Retinal pigment epithelial cell (primary cell): ENCODE measurements around the gene PCDHGA2.
"Not testable (repeated sequence)": the region's sequence is repeated elsewhere in the genome, so short reads cannot be mapped to it uniquely, and the experiment has no call there.

ENCODE experiments used
- DNase-seq: peaks from one replicate; pipeline ENCODE4 v3.0.0-alpha.2; 2010; ENCODE audit warnings: low read depth
- H3K4me3 ChIP-seq: 2 replicates; pipeline ENCODE4 v1.5.1; 2011; ENCODE audit warnings: mild to moderate bottlenecking, low read length, control low read depth, moderate library complexity
- TF ChIP-seq, protein P1 (sequence below): conservative IDR thresholded peaks from 2 replicates; pipeline ENCODE4 v1.5.1; 2011; ENCODE audit warnings: low read depth, low read length, control low read depth, inconsistent platforms

The PCDHGA2 gene

DNA sequence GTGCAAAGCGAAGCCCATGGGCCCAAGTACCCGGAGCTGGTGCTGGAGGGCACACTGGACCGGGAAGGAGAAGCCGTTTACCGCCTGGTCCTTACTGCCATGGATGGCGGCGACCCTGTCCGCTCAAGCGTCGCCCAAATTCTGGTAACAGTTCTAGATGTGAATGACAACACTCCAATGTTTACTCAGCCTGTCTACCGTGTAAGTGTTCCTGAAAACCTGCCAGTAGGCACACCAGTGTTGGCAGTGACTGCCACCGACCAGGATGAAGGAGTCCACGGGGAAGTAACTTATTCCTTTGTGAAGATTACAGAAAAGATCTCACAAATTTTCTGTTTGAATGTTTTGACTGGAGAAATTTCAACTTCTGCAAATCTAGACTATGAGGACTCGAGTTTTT, 36.1 kb downstream of the PCDHGA2 start:
- TF ChIP-seq, protein P1, sequence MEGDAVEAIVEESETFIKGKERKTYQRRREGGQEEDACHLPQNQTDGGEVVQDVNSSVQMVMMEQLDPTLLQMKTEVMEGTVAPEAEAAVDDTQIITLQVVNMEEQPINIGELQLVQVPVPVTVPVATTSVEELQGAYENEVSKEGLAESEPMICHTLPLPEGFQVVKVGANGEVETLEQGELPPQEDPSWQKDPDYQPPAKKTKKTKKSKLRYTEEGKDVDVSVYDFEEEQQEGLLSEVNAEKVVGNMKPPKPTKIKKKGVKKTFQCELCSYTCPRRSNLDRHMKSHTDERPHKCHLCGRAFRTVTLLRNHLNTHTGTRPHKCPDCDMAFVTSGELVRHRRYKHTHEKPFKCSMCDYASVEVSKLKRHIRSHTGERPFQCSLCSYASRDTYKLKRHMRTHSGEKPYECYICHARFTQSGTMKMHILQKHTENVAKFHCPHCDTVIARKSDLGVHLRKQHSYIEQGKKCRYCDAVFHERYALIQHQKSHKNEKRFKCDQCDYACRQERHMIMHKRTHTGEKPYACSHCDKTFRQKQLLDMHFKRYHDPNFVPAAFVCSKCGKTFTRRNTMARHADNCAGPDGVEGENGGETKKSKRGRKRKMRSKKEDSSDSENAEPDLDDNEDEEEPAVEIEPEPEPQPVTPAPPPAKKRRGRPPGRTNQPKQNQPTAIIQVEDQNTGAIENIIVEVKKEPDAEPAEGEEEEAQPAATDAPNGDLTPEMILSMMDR: no peak
- DNase-seq: no peak
- no peak overlapping the region for H3K4me3 ChIP-seq

DNA sequence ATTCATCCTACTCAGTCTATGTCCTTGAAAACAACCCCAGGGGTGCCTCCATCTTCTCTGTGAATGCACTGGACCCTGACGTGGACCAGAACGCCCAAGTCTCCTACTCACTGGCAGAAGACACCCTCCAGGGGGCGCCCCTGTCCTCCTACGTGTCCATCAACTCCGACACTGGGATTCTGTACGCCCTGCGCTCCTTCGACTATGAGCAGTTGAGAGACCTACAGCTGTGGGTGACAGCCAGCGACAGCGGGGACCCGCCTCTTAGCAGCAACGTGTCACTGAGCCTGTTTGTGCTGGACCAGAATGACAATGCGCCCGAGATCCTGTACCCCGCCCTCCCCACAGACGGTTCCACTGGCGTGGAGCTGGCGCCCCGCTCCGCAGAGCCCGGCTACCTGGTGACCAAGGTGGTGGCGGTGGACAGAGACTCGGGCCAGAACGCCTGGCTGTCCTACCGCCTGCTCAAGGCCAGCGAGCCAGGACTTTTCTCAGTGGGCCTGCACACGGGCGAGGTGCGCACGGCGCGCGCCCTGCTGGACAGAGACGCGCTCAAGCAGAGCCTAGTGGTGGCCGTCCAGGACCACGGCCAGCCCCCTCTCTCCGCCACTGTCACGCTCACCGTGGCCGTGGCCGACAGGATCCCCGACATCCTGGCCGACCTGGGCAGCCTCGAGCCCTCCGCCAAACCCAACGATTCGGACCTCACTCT, 37.0 kb downstream of the PCDHGA2 start:
- H3K4me3 ChIP-seq, DNase-seq: not testable (repeated sequence)

DNA sequence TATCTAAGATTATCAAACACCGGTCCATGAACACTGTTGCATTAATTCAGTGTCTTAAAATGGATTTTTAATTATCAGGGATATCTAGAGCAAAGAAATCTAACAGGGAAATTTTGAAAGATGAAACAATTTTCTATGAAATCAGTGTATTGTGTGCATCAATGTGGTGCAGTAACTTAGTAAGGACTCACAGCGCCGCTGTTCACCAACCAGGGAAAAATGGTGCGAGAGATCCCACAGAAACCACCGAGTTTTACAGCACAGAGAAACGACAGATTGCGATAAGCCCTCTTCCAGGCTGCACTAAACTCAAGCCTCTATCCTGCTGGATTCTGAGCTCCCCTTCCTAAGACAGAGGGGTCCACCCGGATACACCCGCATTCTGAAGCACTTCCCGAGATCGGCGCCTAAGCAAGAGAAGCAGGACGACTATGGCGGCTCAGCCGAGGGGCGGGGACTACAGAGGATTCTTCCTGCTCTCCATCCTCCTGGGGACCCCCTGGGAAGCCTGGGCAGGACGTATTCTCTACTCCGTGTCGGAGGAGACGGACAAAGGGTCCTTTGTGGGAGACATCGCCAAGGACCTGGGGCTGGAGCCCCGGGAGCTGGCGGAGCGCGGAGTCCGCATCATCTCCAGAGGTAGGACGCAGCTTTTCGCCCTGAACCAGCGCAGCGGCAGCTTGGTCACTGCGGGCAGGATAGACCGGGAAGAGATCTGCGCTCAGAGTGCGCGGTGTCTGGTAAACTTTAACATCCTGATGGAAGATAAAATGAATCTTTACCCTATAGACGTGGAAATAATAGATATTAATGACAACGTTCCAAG, 44.1 kb downstream of the PCDHGA2 start, which contains the start of gene PCDHGA7:
TSS of gene PCDHGA7 (plus strand) at position 274 of the 826 bp plus-strand sequence. CDS start at position 432, 158 bp downstream.
- H3K4me3 ChIP-seq: peak within 1 kb of the TSS; percentile 42
- DNase-seq: no peak
- TF ChIP-seq, protein P1: peak; percentile 37

DNA sequence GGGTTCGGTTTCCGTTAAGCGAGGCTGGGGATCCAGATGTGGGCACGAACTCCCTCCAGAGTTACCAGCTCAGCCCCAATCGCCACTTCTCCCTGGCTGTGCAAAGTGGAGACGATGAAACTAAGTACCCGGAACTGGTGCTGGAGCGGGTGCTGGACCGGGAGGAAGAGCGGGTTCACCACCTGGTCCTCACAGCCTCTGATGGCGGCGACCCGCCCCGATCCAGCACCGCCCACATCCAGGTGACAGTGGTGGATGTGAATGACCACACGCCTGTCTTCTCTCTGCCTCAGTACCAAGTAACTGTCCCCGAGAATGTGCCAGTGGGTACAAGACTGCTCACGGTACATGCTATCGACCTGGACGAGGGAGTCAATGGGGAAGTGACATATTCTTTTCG, 44.8 kb downstream of the PCDHGA2 start:
- no peak for DNase-seq
- H3K4me3 ChIP-seq: peak overlapping the region; percentile 6
- TF ChIP-seq, protein P1: no peak

DNA sequence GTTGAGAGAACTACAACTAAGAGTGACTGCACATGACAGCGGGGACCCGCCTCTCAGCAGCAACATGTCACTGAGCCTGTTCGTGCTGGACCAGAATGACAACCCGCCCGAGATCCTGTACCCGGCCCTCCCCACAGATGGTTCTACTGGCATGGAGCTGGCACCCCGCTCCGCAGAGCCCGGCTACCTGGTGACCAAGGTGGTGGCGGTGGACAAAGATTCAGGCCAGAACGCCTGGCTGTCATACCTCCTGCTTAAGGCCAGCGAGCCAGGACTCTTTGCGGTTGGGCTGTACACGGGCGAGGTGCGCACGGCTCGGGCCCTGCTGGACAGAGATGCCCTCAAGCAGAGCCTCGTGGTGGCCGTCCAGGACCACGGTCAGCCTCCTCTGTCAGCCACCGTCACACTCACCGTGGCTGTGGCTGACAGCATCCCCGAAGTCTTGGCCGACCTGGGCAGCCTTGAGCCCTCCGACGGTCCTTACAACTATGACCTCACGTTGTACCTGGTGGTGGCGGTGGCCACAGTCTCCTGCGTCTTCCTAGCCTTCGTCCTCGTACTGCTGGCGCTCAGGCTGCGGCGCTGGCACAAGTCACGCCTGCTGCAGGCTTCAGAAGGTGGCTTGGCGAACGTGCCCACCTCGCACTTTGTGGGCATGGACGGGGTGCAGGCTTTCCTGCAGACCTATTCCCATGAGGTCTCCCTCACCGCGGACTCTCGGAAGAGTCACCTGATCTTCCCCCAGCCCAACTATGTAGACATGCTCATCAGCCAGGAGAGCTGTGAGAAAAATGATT, 46.1 kb downstream of the PCDHGA2 start:
- DNase-seq: no peak
- no peak overlapping the region for H3K4me3 ChIP-seq
- TF ChIP-seq, protein P1: no peak

DNA sequence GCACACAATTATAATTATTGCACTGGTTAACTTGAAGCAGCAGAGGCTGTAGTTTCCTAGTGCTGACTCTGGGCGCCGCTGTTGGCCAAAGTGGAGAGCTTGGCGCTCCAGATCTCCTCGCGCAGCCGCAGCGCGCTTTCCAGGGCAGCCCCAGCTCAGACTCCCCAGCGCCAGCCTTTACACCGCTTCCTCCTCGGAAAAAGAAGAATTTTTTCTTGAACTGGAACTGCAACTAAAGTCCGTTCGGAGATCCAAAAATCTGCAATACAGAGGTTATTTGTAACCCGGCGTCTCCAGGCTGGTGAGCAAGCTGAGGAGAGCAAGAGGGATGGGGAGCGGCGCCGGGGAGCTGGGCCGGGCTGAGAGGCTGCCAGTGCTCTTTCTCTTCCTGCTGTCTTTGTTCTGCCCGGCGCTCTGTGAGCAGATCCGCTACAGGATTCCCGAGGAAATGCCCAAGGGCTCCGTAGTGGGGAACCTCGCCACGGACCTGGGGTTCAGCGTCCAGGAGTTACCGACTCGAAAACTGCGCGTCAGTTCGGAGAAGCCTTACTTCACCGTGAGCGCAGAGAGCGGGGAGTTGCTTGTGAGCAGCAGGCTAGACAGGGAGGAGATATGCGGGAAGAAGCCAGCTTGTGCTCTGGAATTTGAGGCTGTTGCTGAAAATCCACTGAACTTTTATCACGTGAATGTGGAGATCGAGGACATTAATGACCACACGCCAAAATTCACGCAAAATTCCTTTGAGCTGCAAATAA, 49.2 kb downstream of the PCDHGA2 start, which contains the start of gene PCDHGB4:
TSS of gene PCDHGB4 (plus strand) at position 142 of the 755 bp plus-strand sequence. CDS start at position 329, 187 bp downstream.
- not testable (repeated sequence) for DNase-seq
- H3K4me3 ChIP-seq: peak within 1 kb of the TSS; percentile 35
- TF ChIP-seq, protein P1: peak; percentile 57
